Measurements from ENCODE around the gene ANO5. TPM values are rescaled to one million over a fixed set of nuclear protein-coding genes. Genes with fewer than 3 reads are reported as not detected.

The ANO5 gene
- total RNA-seq, 2 donors from 2014 or later = 3.3 to 4.9 TPM

- Histone ChIP-seq H3K4me1 (peaks cover 5% of the 10 kb centered on the region), H3K36me3 (replicated peaks in 1 of 2; ENCODE audit: insufficient read depth in 1 of 2, low read depth in 2 of 2) (no peaks in the 10 kb centered on the region), H3K9me3 (no peaks in the 10 kb centered on the region), H3K27ac (no peak overlapping the region), H3K27me3 (no peaks in the 10 kb centered on the region), H3K4me3 (no peak overlapping the region)
- WGBS, 2 donors = 38 to 44% methylated on average over 2 of the region's 2 CpGs
- ATAC-seq (no peak), DNase-seq (no peak)
- intact Hi-C loops (cut with DNase I) = no loop called here
- no peak for TF ChIP-seq POLR2A (IDR thresholded peaks at IDR 0.05)
- no peak for TF ChIP-seq CTCF (IDR thresholded peaks at IDR 0.05)
Observed at GRCh38 chr11:22189660-22190059, 3.2 kb upstream of the ANO5 start.

GRCh38 chr11:22190827-22191463 lies 1.9 kb upstream of the ANO5 start:
- ATAC-seq (no peak), DNase-seq (no peak)
- intact Hi-C loops (cut with DNase I) = no loop called here
- no peaks in the 10 kb centered on the region for H3K36me3 ChIP-seq (replicated peaks in 1 of 2; ENCODE audit: insufficient read depth in 1 of 2, low read depth in 2 of 2)
- H3K27me3 ChIP-seq = no peaks in the 10 kb centered on the region
- no peak overlapping the region for H3K4me3 ChIP-seq
- no peaks in the 10 kb centered on the region for H3K9me3 ChIP-seq
- H3K4me1 ChIP-seq = peaks cover 8% of the 10 kb centered on the region
- 82 to 84% methylated on average over 7 of the region's 7 CpGs for WGBS, 2 donors
- TF ChIP-seq POLR2A (IDR thresholded peaks at IDR 0.05) (no peak), CTCF (IDR thresholded peaks at IDR 0.05) (no peak)
- no peak overlapping the region for H3K27ac ChIP-seq

GRCh38 chr11:22192289-22192641 lies 620 bp upstream of the ANO5 start:
- intact Hi-C loops (cut with DNase I) = no loop called here
- no peaks in the 10 kb centered on the region for H3K36me3 ChIP-seq (replicated peaks in 1 of 2; ENCODE audit: insufficient read depth in 1 of 2, low read depth in 2 of 2)
- peak overlapping the region; percentile 50 to 66 for H3K4me3 ChIP-seq
- H3K4me1 ChIP-seq = peaks cover 8% of the 10 kb centered on the region
- ATAC-seq (peak; percentile 63), DNase-seq (peak; percentile 40 to 59 (median 50))
- 1 to 2% methylated on average over 7 of the region's 7 CpGs for WGBS, 2 donors
- H3K9me3 ChIP-seq = no peaks in the 10 kb centered on the region
- TF ChIP-seq CTCF (IDR thresholded peaks at IDR 0.05) = peak in 6 of 7 experiments; percentile 11 to 39 (median 34)
- TF ChIP-seq POLR2A (IDR thresholded peaks at IDR 0.05) = no peak
- peak overlapping the region in 3 of 4 donors; percentile 70 to 80 (median 72) for H3K27ac ChIP-seq
- H3K27me3 ChIP-seq = no peaks in the 10 kb centered on the region

GRCh38 chr11:22193348-22194051 lies 615 bp downstream of the ANO5 start:
- TF ChIP-seq POLR2A (IDR thresholded peaks at IDR 0.05) (no peak), CTCF (IDR thresholded peaks at IDR 0.05) (no peak)
- Histone ChIP-seq H3K9me3 (no peaks in the 10 kb centered on the region), H3K4me3 (peak overlapping the region; percentile 50 to 66), H3K27ac (peak overlapping the region; percentile 21 to 80 (median 71)), H3K27me3 (no peaks in the 10 kb centered on the region), H3K4me1 (peaks cover 8% of the 10 kb centered on the region), H3K36me3 (replicated peaks in 1 of 2; ENCODE audit: insufficient read depth in 1 of 2, low read depth in 2 of 2) (no peaks in the 10 kb centered on the region)
- ATAC-seq = peak; percentile 49
- intact Hi-C loops (cut with DNase I) = no loop called here
- DNase-seq = peak; percentile 25 to 54 (median 34)
- 0% methylated on average over 10 to 39 of the region's 39 CpGs for WGBS, 2 donors

Measured in body of pancreas (tissue), 4 donors.